MM.1S (cell line): ENCODE measurements around the gene SPATS2.

ENCODE experiments used
- DNase-seq: peaks from one replicate; pipeline ENCODE4 v3.0.0-alpha.2; 2015
- H2AFZ ChIP-seq: fragments of 300-600 bp; sonication (generic); 2 replicates; pipeline ENCODE4 v1.6.0; 2016; ENCODE audit warnings: antibody characterized with exemption, low read length
- H3F3A ChIP-seq: fragments of 300-600 bp; sonication (generic); 2 replicates; pipeline ENCODE4 v1.6.1; 2016; ENCODE audit warnings: mild to moderate bottlenecking, antibody characterized with exemption, low read length, moderate library complexity, mixed read lengths; ENCODE audit not compliant: insufficient read depth
- H3K27ac ChIP-seq: fragments of 300-600 bp; sonication (generic); 2 replicates; pipeline ENCODE4 v1.5.1; 2016; ENCODE audit warnings: mild to moderate bottlenecking, low read length
- H3K27me3 ChIP-seq: fragments of 300-600 bp; sonication (generic); replicated peaks from 2 replicates; pipeline ENCODE4 v1.6.0; 2016; ENCODE audit warnings: low read length; ENCODE audit not compliant: insufficient read depth
- H3K36me3 ChIP-seq: fragments of 300-600 bp; sonication (generic); replicated peaks from 2 replicates; pipeline ENCODE4 v1.6.1; 2016; ENCODE audit warnings: mild to moderate bottlenecking, low read length, mixed read lengths; ENCODE audit not compliant: insufficient read depth
- H3K4me1 ChIP-seq: fragments of 300-600 bp; sonication (generic); 2 replicates; pipeline ENCODE4 v1.6.1; 2016; ENCODE audit warnings: low read length, mixed read lengths
- H3K4me2 ChIP-seq: fragments of 300-600 bp; sonication (generic); 2 replicates; pipeline ENCODE4 v1.6.0; 2016; ENCODE audit warnings: low read depth, low read length
- H3K4me3 ChIP-seq: fragments of 300-600 bp; sonication (generic); 2 replicates; pipeline ENCODE4 v1.5.1; 2016; ENCODE audit warnings: low read length, mixed read lengths
- H3K79me2 ChIP-seq: fragments of 300-600 bp; sonication (generic); 2 replicates; pipeline ENCODE4 v1.6.1; 2016; ENCODE audit warnings: mixed run types, low read length, mixed read lengths
- H3K9ac ChIP-seq: fragments of 300-600 bp; sonication (generic); 2 replicates; pipeline ENCODE4 v1.6.1; 2016; ENCODE audit warnings: low read length, mixed read lengths
- H3K9me2 ChIP-seq: fragments of 300-600 bp; sonication (generic); replicated peaks from 2 replicates; pipeline ENCODE4 v1.6.1; 2016; ENCODE audit warnings: mild to moderate bottlenecking, low read length, mixed read lengths; ENCODE audit not compliant: insufficient read depth
- H3K9me3 ChIP-seq: fragments of 300-600 bp; sonication (generic); replicated peaks from 2 replicates; pipeline ENCODE4 v1.6.1; 2016; ENCODE audit warnings: mild to moderate bottlenecking, low read length, mixed read lengths; ENCODE audit not compliant: insufficient read depth
- H4K20me1 ChIP-seq: fragments of 300-600 bp; sonication (generic); 2 replicates; pipeline ENCODE4 v1.6.1; 2016; ENCODE audit warnings: mild to moderate bottlenecking, low read length, moderate library complexity, mixed read lengths; ENCODE audit not compliant: insufficient read depth
- EZH2 ChIP-seq: fragments of 300-600 bp; sonication (generic); optimal IDR thresholded peaks from 2 replicates; pipeline ENCODE3; 2017; ENCODE audit warnings: low read depth, mild to moderate bottlenecking, antibody characterized with exemption, low read length, mixed read lengths
- EZH2phosphoT487 ChIP-seq: fragments of 300-600 bp; sonication (generic); IDR thresholded peaks from 2 replicates; pipeline ENCODE4 v1.6.1; 2018; ENCODE audit warnings: antibody characterized with exemption, low read length
- TF ChIP-seq, protein P1 (sequence below): fragments of 300-600 bp; sonication (generic); IDR thresholded peaks from 2 replicates; pipeline ENCODE4 v1.5.1; 2016; ENCODE audit warnings: antibody characterized with exemption, low read length, mixed read lengths

SPATS2 gene

DNA sequence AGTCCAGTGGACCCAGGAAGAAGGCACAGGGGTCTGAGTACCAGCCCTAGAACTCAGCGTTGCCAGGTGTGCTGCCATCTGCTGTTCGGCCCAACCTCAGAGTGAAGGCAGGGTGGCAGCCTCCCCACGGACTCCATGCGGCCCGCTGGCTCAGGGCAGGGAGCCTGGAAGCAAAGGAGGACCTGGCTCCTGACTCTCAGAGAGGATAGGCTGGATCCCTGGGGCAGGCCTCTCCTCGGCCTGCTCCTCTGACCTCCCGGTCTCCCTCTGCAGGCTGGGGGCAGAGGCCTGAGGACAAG, 190.6 kb downstream of the SPATS2 start:
- 0 out of 2 replicates have a peak, but pooled peaks cover 4% of the 10 kb centered on the region for H3K27me3 ChIP-seq
- no peak for TF ChIP-seq EZH2phosphoT487
- no peak for TF ChIP-seq EZH2
- TF ChIP-seq, protein P1, sequence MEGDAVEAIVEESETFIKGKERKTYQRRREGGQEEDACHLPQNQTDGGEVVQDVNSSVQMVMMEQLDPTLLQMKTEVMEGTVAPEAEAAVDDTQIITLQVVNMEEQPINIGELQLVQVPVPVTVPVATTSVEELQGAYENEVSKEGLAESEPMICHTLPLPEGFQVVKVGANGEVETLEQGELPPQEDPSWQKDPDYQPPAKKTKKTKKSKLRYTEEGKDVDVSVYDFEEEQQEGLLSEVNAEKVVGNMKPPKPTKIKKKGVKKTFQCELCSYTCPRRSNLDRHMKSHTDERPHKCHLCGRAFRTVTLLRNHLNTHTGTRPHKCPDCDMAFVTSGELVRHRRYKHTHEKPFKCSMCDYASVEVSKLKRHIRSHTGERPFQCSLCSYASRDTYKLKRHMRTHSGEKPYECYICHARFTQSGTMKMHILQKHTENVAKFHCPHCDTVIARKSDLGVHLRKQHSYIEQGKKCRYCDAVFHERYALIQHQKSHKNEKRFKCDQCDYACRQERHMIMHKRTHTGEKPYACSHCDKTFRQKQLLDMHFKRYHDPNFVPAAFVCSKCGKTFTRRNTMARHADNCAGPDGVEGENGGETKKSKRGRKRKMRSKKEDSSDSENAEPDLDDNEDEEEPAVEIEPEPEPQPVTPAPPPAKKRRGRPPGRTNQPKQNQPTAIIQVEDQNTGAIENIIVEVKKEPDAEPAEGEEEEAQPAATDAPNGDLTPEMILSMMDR: no peak
- H3K27ac ChIP-seq: no peak overlapping the region
- H3K79me2 ChIP-seq: no peaks in the 10 kb centered on the region
- no peaks in the 10 kb centered on the region for H3K9me2 ChIP-seq
- no peak overlapping the region for H2AFZ ChIP-seq
- no peak overlapping the region for H3K9ac ChIP-seq
- H3K9me3 ChIP-seq: no peaks in the 10 kb centered on the region
- H3K4me2 ChIP-seq: no peak overlapping the region
- no peaks in the 10 kb centered on the region for H3K4me1 ChIP-seq
- H3K4me3 ChIP-seq: no peak overlapping the region
- H3F3A ChIP-seq: no peaks in the 10 kb centered on the region
- DNase-seq: no peak
- H4K20me1 ChIP-seq: no peaks in the 10 kb centered on the region
- peaks cover 3% of the 10 kb centered on the region; the same call in 1 of the 2 replicates for H3K36me3 ChIP-seq

DNA sequence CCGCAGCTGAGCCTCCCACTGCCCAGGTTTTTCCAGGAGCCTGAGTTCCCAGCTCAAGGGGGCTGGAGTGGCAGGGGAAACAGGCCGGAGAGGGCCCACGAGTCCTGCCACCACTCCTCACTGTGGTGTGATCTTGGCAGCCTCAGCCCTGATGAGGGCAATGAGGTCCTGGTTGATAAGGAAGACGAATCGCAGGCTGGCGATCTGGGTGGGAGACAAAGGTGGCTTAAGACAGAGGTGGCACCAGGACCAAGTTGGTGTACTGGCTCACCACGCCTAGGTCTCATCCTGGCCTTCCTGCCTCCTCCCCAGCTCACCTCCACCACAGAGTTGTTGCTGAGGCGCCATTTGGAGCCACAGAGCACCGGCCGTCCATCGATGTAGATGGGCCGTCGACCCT, 191.3 kb downstream of the SPATS2 start:
- no peaks in the 10 kb centered on the region for H3K79me2 ChIP-seq
- no peaks in the 10 kb centered on the region for H3F3A ChIP-seq
- no peak overlapping the region for H2AFZ ChIP-seq
- DNase-seq: no peak
- no peak overlapping the region for H3K4me2 ChIP-seq
- no peaks in the 10 kb centered on the region for H3K4me1 ChIP-seq
- H3K27ac ChIP-seq: no peak overlapping the region
- no peak for TF ChIP-seq EZH2phosphoT487
- TF ChIP-seq EZH2: no peak
- TF ChIP-seq, protein P1: no peak
- peaks cover 3% of the 10 kb centered on the region; the same call in 1 of the 2 replicates for H3K36me3 ChIP-seq
- no peak overlapping the region for H3K9ac ChIP-seq
- no peak overlapping the region for H3K4me3 ChIP-seq
- no peaks in the 10 kb centered on the region for H4K20me1 ChIP-seq
- H3K9me3 ChIP-seq: no peaks in the 10 kb centered on the region
- H3K27me3 ChIP-seq: no peaks in the 10 kb centered on the region
- H3K9me2 ChIP-seq: no peaks in the 10 kb centered on the region

DNA sequence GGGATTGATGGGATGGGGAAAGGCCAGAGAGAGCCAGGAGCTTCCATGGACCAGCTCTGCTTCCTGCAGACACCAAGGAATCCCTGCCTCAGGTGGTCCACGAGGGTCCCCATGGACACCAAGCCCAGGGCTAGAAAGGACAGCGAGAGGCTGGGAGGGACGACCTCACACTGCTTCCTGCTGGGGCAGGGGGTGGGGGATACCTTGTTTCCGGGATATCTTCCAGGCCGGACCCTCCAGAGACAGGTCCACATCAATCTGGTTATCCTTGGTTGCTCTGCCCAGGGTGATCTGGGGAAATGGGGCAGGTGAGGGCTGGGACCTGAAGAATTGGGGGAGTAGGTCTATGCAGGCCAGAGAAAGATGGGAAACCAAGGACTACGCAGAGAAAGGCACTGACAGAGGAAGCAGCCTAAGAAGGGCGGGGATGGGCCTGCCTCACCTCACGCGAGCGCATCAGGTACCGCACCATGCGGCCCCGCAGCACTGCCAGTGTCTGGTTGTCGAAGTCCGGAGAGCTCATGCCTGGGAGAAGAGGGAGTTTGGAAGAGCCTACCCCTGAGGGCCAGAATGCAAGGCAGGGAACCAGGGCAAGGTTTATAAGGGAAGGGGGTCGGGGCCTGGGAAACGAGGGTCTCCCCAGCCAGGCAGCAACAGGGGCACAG, 191.9 kb downstream of the SPATS2 start:
- Histone ChIP-seq H2AFZ (no peak overlapping the region), H3K27ac (no peak overlapping the region), H3K4me1 (no peaks in the 10 kb centered on the region), H3K9me3 (no peaks in the 10 kb centered on the region), H3K4me2 (no peak overlapping the region), H4K20me1 (no peaks in the 10 kb centered on the region), H3K9me2 (no peaks in the 10 kb centered on the region), H3F3A (no peaks in the 10 kb centered on the region), H3K9ac (no peak overlapping the region), H3K36me3 (peaks cover 3% of the 10 kb centered on the region; the same call in 1 of the 2 replicates), H3K27me3 (no peaks in the 10 kb centered on the region), H3K4me3 (no peak overlapping the region), H3K79me2 (no peaks in the 10 kb centered on the region)
- TF ChIP-seq EZH2phosphoT487 (no peak), EZH2 (no peak)
- TF ChIP-seq, protein P1: no peak
- no peak for DNase-seq
